HepG2 (cell line): ENCODE data around the gene CHD9NB.

Experiments used
- BCL6 ChIP-seq: IDR thresholded peaks from 2 replicates; pipeline ENCODE4 v1.6.1; 2016; ENCODE audit warnings: missing genetic modification reagents, missing compliant biosample characterization
- CEBPB ChIP-seq: IDR thresholded peaks from 2 replicates; pipeline ENCODE4 v1.6.1; 2011; ENCODE audit warnings: low read depth, low read length, improper control_type of control experiment, borderline replicate concordance
- CHD4 ChIP-seq: fragments of 200-600 bp; sonication (generic); IDR thresholded peaks from 2 replicates; pipeline ENCODE4 v1.7.0; 2017; ENCODE audit warnings: mild to moderate bottlenecking, low read length, borderline replicate concordance
- CTCF ChIP-seq: sonication (generic); formaldehyde crosslinking; IDR thresholded peaks from 2 replicates; pipeline ENCODE4 v1.5.0; 2020; ENCODE audit warnings: mild to moderate bottlenecking, missing genetic modification reagents, moderate library complexity
- EZH2 ChIP-seq: conservative IDR thresholded peaks from 2 replicates; pipeline ENCODE4 v1.6.1; 2012; ENCODE audit warnings: mild to moderate bottlenecking, low read depth, low read length, moderate library complexity
- FOXP1 ChIP-seq, 2 experiments: fragments of 450-650 bp in 1 of 2; IDR thresholded peaks; 2 replicates each; pipeline ENCODE4 v1.6.1; 2017 to 2018; ENCODE audit warnings: antibody characterized with exemption in 1 of 2
- GMEB1 ChIP-seq: sonication (generic); formaldehyde crosslinking; IDR thresholded peaks from 2 replicates; pipeline ENCODE4 v1.5.1; 2020; ENCODE audit warnings: missing genetic modification reagents, mild to moderate bottlenecking, borderline replicate concordance
- HCFC1 ChIP-seq: fragments of 150-350 bp; IDR thresholded peaks from 2 replicates; pipeline ENCODE4 v1.6.1; 2014; ENCODE audit warnings: low read depth, low read length
- KLF6 ChIP-seq: IDR thresholded peaks from 2 replicates; pipeline ENCODE4 v1.8.0; 2016; ENCODE audit warnings: missing biosample characterization, missing genetic modification reagents
- MAX ChIP-seq: IDR thresholded peaks from 2 replicates; pipeline ENCODE4 v1.6.1; 2012; ENCODE audit warnings: inconsistent platforms
- NFIC ChIP-seq: IDR thresholded peaks from 2 replicates; pipeline ENCODE4 v1.6.1; 2012; ENCODE audit warnings: mild to moderate bottlenecking, low read length, inconsistent platforms
- RBM22 ChIP-seq: fragments of 200-400 bp; formaldehyde crosslinking; optimal IDR thresholded peaks from 2 replicates; pipeline ENCODE3; 2017; ENCODE audit warnings: mild to moderate bottlenecking, low read length, moderate library complexity
- RORA ChIP-seq: sonication (generic); formaldehyde crosslinking; IDR thresholded peaks from 2 replicates; pipeline ENCODE4 v1.5.0; 2020; ENCODE audit warnings: mild to moderate bottlenecking, missing genetic modification reagents, moderate library complexity
- SOX6 ChIP-seq, 2 experiments: fragments of 450-650 bp in 1 of 2; sonication (generic) in 1 of 2; formaldehyde crosslinking in 1 of 2; IDR thresholded peaks; 2 replicates each; pipeline versions ENCODE4 v1.4.0 to v1.6.1; 2017 to 2020; ENCODE audit warnings: antibody characterized with exemption in 1 of 2, mild to moderate bottlenecking in 1 of 2, missing genetic modification reagents in 1 of 2

- no peak for TF ChIP-seq HCFC1
- no peak for TF ChIP-seq SOX6 (IDR thresholded peaks at IDR 0.05)
- TF ChIP-seq SOX6 (CRISPR knock-in tag; IDR thresholded peaks at IDR 0.05), result no peak
- no peak for TF ChIP-seq CHD4
- TF ChIP-seq GMEB1 (CRISPR knock-in tag), result no peak
- TF ChIP-seq EZH2, result no peak
- no peak for TF ChIP-seq CTCF (CRISPR knock-in tag)
- TF ChIP-seq BCL6, result no peak
- TF ChIP-seq CEBPB, result no peak
- no peak for TF ChIP-seq MAX
- no peak for TF ChIP-seq FOXP1 (IDR thresholded peaks at IDR 0.05)
- no peak for TF ChIP-seq FOXP1 (CRISPR knock-in tag; IDR thresholded peaks at IDR 0.05)
- TF ChIP-seq RBM22, result no peak
- no peak for TF ChIP-seq NFIC
- TF ChIP-seq KLF6 (CRISPR knock-in tag), result no peak
- no peak for TF ChIP-seq RORA (CRISPR knock-in tag)
Measured at GRCh38 chr16:53080345-53081031, 27.8 kb upstream of the CHD9NB start.
